Forelimb muscle (tissue), 1 donor: ENCODE results near the gene GJD3. TPM values are rescaled to one million over a fixed set of nuclear protein-coding genes. Genes with fewer than 3 reads are reported as not detected.

Experiments used
- DNase-seq: peaks from one replicate; pipeline ENCODE4 v3.0.0-alpha.2; 2013; ENCODE audit warnings: low read depth
- polyA plus RNA-seq: library from polyadenylated mRNA; unstranded; fragments of 120-200 nt; gene quantifications from one replicate; pipeline ENCODE4 v1.2.1, GENCODE V29; 2013; ENCODE audit not compliant: insufficient read length

The GJD3 gene
- polyA plus RNA-seq, 1 donor, result 0.70 TPM

DNA sequence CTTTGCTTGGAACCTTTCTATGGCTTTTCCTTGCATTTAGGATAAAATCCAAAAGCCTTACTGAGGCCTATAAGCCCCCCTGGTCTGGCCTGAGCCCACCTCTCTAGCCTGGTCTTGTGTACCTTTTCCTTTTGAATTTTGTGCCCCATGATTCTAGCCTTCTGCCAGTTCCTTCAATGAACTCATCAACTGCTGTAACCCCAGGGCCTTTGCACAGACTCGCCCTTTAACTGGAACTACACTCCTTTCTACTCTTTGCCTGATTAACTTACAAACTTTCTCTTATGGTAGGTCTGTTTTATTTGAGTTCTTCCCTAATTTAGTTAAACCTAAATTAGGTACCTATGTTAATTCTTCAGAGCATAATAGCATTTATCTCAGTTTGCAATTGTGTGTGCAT is 24.2 kb downstream of the GJD3 start:
- DNase-seq, result no peak

DNA sequence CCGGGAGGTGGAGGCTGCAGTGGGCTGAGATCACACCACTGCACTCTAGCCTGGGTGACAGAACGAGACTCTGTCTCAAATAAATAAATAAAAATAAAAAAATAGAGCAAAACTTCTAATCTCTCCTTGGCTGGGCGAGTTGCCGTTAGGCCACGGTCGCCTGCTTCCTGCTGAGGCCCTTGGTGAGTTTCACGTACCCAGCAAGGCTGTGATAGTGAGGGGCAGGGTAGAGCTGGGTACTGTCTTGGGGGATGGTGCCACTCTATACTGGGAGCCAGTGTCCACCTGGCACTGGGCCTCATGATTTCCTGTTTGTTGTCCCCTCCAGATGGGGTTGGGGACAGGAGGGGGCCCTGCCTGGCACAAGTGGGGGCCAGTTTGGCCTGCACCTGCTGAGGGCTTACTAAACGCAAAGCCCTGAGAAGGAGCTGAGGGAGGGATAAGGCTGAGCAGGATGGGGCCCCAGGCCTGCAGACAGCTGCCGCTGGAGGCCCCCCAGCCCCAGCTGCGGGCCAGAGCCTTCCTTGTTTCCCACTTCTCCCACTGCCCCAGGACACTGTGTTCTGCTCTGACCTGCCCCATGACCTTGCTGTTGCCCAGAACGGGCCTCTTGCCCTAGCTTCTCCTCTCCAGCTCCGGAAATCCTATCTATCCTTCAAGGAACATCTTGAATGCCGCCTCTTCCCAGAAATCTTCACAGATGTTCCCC is 25.4 kb downstream of the GJD3 start:
- no peak for DNase-seq

DNA sequence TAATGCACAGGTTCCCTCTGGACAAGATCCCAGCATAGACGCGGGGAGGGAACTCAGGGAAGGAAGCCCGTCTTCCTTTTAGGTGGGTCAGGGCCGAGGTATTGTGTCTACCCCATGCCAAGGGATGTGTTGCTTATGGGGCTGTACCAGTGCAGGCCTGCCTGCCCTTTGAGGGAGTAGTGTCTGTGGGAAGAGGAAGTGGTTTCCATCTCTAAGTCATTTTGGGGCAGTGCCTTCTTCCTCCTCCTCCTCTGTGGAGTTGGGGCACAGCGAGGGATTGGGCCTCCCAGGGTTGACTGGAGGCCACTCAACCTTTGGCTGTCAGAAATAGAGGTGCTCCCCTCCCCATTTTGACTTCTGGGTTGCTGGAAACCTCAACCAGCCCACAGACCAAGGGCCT is 26.5 kb downstream of the GJD3 start:
- DNase-seq, result no peak

DNA sequence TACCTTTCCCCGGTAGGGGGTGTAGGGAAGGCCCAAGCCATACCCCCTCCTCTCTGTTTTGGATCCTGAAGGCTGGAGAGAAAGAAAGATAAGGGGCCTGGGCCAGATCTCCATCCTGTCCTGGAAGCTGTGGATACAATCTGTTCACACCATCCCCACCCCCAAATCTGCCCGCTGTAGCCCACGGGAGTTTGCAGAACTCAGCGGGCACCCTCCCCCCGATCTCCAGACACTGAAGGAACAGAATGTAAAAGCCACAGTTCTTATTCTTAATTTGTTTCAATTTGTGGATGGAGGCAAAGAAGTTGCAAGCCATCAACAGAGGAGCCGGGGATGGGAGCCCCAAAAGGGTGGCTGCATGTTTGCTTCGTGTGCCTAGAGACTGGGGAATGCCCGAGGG is 27.2 kb downstream of the GJD3 start:
- no peak for DNase-seq

DNA sequence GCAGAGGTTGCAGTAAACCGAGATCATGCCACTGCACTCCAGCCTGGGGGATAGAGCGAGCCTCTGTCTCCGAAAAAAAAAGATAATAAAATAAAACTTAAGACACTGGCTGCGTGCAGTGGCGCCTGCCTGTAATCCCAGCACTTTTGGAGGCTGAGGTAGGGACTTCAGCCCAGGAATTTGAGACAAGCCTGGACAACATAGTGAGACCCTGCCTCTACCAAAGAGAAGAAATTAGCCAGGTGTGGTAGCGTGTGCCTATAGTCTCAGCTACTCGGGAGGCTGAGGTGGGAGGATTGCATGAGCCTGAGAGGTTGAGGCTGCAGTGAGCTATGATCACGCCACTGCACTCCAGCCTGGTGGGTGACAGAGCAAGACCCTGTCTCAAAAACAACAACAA is 28.9 kb downstream of the GJD3 start:
- no peak for DNase-seq

DNA sequence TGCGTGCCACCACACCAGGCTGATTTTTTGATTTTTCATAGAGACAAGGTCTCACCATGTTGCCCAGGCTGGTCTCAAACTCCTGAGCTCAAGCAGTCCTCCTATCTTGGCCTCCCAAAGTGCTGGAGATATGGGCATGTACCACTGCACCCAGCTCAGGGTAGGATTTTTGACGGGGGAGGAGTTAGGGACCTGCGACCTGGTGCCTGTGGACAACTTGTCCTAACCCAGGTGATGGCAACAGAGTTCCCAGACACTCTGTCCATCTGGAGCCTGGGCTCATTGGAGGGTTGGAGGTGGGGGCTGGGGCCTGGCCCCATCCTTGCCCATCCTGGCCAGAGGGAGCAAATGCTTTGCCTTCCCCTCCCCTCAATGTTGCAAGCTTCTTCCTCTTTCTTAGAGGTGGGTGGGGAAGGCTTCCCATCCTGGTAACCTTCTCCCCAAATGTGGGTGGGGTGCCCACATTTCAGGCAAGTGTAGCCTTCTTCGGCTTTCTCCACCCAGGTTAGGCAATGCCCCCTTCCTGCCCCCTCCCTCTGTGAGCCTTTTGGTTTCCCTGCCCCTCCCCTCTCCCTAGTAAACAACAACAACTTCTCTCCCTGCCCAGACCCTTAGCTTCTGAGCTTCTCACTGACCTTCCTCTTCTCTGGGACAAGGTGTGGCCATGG is 30.6 kb downstream of the GJD3 start:
- no peak for DNase-seq

DNA sequence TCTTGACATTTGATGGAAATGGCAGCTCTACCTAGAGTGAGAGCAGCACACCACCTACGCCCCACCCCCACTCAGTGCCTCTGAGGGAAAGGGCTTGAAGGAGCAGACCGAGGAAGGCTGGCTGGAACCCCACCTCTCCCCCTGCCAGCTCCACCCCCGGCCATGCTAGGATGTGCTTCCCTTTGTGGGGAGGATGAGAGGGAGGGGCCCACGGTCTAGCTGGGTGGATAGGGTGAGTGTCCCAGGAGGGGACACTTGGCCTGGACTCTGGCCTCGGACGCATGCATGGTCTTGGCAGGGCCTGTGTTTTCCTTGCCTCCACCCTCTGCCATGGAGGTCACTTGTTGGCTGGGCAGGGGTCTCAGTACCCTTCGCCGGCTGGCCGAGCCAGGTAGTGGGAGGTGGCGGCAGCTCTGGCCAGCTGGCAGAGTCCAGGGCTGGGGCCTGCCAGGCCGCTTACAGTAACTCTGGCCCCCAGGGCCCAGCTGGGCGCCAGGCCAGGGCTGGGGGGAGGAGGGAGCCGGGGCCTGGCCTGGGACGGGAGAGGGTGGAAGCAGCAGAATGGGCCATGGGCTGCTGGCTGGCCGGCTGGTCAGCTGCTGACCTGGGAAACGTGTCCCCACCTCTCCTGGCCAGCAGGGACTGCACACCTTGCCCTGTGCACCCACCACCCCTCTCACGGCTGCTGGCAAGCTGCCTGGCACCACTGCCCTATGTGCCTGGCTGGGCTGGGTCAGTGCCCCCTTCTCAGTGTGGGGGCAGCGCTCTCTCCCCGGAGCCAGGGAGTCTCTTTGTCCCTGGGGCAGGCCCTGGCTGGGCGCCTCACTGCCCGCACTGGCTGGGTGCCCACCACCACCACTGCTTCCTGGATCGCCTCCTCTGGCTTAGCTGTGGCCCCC is 32.5 kb downstream of the GJD3 start:
- DNase-seq, result no peak

DNA sequence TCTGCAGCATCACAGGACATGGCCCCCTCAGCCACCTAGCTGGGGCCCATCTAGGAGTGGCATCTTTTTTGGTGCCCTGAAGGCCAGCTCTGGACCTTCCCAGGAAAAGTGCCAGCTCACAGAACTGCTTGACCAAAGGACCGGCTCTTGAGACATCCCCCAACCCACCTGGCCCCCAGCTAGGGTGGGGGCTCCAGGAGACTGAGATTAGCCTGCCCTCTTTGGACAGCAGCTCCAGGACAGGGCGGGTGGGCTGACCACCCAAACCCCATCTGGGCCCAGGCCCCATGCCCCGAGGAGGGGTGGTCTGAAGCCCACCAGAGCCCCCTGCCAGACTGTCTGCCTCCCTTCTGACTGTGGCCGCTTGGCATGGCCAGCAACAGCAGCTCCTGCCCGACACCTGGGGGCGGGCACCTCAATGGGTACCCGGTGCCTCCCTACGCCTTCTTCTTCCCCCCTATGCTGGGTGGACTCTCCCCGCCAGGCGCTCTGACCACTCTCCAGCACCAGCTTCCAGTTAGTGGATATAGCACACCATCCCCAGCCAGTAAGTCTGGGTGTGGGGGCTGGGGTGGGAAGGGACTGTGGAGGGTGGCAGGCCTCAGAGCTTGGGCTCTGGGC is 33.6 kb downstream of the GJD3 start:
- DNase-seq, result no peak

DNA sequence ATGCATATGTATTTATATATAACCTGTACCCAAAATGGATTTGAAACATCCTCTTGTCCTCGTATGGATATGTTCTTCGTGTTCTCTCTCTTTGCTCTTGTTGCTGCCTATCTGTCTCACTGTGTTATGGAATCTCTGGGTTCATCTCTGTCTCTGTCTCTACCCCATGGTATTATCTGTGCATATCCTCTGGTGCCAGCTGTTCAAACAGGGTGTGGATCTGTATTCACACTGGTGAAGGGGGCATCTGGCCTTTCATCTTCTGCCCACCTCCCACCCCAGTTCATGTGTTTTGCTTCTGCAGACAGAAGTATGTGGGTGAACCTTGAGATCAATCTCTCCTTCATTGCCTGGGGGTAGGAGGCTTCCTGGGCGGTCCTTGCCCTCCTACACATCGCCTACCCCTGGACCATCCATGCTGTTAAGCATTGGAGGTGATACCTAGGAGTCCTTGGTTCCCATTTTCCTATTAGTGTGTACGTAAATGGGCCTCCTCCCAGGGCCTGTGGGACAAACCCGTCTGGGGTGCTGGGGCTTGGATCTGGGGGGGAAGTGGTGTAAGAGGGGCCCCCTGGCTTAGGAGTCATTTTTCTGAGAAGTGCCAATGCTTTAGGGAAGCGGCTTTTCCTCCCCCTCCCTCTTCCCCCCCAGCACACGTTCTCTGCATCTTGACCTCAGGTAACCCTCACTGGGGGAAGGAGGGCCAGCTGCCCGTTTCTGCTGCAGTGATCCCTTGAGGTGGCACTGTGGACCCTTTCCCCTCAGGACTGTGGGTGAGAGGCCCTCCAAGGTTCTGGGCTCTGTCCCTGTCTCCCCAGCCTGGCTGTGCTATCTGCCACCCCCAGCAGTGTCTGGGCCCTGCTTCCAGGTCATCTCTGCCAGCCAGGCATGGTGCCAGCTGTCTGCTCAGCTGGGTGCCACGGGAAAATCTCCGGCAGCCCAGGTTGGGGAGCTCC is 34.4 kb downstream of the GJD3 start:
- no peak for DNase-seq

DNA sequence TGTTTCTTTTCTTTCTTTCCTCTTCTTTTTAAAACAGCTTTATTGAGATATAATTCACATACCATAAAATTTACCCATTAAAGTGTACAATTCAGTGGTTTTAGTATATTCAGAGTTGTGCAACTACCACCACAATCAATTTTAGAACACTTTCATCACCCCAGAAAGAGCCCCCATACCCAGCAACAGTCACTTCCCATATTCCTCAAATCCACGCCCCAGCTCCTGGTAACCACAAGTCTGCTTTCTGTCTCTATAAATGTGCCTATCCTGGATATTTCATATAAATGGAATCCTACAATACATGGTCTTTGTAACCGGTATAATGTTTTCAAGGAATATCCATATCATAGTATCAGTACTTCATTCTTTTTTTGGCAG is 36.2 kb downstream of the GJD3 start:
- no peak for DNase-seq

DNA sequence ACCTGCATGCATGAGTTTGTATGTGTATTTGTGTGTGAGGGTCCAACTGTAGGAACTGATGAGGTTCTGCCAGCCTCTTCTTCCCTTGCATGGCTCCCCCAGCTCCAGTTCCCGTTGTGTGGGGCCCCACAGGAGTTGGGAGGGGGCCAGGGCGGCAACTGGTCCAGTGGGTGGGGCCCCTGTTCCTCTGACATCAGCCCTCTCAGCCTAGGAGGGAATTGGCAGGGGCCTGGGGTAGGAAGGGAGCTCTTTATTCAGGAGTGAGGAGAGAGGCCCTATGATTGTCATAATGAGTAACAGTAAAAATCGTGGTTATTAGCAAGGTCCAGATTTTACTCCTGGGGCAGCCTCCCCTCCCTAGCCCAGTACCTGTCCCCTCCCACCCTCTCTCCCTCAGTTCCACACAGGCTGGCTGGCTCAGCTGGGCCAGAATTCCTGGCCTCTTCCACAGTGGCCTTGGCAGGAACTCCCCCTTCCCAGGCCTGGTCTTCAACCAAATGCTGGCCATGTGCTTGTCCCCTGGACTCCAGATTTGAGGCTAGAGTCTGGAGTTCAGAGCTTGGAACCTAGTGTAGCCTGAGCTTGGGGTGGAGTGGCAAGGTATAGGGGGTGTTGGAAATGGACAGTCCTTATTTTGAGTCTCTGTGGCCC is 36.7 kb downstream of the GJD3 start:
- no peak for DNase-seq

DNA sequence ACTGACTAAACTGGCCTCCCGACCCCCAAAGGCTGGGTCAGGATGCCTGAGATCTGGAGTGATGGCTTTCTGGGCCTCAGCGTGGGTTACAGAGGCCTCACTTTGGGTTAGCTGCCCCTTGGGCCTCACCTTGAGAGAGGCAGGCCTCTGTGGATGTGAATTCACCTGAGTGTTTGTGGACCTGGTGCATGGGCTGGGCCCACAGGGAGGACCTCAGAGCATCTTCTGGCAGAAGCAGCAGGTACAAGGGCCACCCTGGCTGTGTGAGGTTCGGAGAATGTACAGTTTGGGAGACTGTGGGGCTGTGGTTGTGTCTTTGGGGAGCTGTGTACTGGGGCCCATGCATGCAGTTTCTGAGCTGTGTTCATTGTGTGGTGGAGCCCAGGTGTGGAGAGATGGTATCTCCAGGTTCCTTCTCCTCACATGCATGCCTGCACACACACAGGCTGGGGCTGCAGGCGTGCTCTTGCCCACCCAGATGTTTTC is 37.2 kb downstream of the GJD3 start:
- no peak for DNase-seq

DNA sequence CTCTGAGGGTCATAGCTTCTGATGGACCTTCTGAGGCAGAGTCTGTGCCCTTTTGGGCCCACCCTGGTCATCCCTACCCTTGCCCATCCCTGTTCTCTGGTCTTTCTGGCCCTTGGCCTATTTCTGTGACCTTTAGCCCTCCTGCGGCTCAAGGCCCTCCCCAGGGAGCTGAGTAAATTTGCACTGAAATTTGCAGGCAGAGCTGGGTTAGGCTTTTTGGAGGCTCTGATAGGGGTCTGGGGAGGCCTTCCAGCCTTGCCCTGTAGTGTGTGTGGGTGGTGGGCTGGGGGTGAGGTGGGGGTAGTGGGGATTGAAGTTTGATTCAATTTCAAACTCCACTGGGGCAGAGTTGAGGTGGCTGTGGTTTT is 37.7 kb downstream of the GJD3 start:
- DNase-seq, result no peak

DNA sequence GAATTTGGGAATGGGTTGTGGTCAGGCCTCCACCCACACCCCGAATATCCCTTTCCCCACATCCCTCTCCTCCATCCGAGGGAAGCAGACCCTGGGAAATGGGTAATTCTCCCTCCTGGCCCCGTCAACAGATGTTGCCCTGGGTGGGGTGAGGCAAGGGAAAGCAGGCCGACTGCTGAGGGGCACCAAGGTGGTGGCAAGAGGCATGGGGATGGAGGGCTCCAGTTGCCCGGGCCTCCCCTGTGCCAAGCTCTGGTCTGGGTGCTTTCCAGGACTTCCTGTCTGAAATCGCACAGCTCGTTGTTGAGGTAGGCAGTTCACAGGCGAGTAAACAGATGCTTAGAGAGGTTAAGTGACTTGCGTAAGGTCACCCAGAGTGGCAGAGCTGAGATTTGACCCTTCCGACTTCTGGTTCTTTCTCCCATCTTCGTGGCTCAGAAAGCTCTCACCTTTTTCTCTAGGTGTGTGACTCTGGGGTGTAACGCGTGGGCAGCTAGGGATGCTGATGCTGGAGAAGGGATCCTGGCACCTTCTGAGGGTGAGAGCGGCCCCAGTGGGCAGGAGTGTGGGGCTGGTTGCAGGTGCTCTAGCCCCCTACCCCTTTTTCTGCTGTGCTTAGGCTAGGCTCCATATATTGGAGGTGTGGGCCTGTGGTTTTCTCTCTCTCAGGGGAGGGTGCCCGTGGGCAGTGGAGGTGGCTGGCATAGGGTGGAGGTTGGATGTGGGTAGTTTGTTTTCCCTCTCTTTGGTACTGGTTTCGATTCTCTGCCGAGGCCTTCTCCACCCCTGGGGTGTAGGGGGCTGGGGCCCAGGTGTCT is 38.3 kb downstream of the GJD3 start:
- DNase-seq, result no peak

DNA sequence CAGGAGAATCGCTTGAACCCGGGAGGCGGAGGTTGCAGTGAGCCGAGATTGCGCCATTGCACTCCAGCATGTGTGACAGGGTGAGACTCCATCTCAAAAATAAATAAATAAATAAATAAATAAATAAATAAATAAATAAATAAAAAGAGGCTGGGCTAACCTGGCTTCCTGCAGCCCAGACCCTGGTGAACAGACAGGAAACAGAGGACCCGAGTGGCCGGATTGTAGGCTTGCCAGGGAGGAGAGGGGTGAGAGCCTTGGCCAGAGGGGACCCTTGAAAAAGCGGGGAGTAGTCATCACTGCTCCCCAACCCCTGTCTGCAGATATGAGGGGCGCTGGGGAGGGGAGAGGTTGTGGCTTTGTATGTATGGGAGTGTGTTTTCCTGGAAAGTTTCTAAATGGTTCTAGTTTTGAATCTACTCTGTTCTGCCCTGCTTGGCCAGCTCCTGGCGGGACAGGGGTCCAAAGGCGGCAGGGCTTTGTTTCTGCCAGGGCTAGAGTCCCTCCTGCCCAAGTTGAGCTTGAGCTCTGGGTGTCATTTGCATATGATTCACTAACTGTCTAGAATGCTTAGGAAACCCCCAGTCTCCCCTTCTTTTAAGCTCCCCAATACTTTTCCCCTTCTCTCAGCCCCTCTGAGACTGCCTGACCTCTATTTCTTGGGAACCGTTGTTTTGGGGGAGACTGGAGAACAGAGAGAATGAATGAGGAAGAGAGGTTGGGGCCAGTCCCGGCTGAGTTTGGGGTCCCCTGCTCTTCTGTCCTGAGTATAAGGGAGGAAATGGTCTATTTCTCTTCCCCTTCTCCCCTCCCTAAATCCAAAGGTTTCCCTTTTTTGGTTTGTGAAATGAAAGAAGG is 39.2 kb downstream of the GJD3 start:
- no peak for DNase-seq

DNA sequence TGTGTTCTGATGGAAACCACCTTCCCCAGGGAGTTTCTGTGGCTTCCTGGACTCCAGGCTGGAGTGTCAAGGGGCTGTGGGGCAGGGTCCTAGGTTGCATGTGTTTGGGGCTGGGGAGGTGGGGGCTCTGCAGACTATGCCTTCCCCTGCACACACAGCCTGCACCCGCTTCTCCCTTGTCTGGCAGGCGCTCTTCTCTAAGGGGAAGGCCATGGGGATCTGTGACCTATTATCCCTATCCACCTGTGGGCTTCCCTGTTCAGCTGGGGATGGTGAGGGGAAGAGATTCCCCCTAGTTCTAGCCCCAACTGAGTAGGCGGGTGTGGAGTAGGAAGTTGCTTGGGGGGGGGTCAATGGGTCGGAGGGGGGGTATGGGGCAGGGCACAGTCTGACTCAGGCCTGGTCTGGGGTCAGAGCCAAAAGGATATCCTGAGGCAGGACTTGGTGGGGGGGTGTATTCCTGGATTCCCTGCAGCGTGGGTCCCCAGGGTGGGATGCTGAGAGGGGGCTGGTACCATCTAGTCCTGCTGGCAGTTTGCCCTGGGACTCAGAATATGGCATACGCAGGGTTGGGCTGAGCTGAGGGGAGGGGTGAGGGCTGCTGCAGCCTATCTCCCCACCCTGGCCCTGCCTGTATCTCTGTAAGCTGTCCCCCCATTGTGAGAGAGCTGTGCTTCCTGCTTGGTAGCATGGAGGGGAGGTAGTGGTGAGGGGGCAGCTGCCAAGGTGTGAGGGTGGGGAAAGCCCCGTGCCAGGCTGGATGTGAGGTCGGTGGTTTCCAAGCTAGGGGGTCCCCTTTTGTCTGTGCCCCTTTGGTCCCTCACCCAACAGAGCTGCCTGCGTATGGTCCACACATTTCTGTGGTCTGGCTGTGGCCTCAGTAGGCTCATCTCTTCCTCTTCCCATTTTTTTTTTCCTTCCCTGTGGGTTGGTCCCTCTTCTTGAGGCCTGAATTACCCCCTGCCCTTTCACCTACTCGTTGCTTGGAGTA is 40.9 kb downstream of the GJD3 start:
- no peak for DNase-seq
